Adrenal gland (tissue), 5 donors: ENCODE measurements around the gene OLFM4.

Source experiments
- CTCF ChIP-seq, 6 experiments: fragments of 450-650 bp in 4 of 6; fragments of 200-600 bp in 2 of 6; sonication (generic) in 1 of 6; IDR thresholded peaks; 1 replicate in 5 of 6; 2 replicates in 1 of 6; pipeline versions ENCODE4 v1.5.1 to v1.8.0; 2016 to 2021; ENCODE audit warnings: antibody characterized with exemption in 6 of 6, mild to moderate bottlenecking in 2 of 6, moderate library complexity in 1 of 6
- POLR2A ChIP-seq, 2 donors: fragments of 450-650 bp; IDR thresholded peaks; one replicate each; pipeline ENCODE4 v1.6.1; 2017; ENCODE audit warnings: antibody characterized with exemption in 2 of 2, mild to moderate bottlenecking in 2 of 2, moderate library complexity in 1 of 2
- donor health status: DM: no; HTN: no; CAD: no.

GRCh38 chr13:53005626-53006025, 23.0 kb upstream of the OLFM4 start:
- TF ChIP-seq CTCF (IDR thresholded peaks at IDR 0.05) (no peak), POLR2A (IDR thresholded peaks at IDR 0.05) (no peak)
